ENCODE measurements around the gene CHI3L2. TPM values are rescaled to one million over a fixed set of nuclear protein-coding genes. Genes with fewer than 3 reads are reported as not detected.

CHI3L2 gene
- total and polyA plus RNA-seq, 9 of the 15 experiments (the other 6 are each of a cell fraction or from before 2014, with no cell fraction given), result 0.07 to 0.27 (median 0.15) TPM; not detected in 6

DNA sequence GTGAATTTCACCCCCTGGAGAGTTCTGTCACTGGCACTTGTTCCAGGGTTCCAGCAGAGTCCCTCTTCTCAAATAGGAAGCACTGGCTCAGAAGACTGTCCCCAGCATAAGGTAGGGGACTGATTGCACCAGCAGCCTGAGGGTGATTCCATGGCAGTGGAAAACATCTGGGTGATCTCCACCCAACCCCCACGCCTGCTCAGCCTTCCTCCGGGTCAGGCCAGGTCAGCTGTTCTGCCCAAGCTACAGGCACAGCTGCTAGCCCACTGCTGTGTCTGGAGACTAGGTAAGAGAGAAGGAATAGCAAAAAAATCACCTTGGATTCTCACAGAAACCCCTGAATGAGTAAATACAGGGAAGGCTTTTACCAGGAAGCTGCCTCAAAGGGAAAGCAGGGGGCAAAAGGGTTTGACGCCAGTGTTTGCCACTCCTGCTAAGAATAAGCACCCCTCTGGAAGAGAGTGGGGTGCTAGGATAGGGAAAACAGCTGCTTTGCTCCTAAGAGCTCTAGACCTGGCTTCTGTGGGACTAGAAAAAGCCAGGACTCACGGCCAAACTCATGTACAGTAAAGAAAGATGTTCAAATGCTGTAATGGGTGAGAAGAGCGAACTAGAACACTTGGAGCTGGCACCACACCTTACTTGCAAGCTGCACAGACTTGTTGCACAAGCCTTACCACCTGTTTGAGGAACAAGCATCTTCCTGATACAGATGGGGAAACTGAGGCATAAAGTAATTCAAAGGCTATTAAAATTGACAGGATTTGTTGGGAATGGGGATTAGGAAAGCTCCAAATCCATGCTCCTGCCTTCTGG is 26.0 kb upstream of the CHI3L2 start (continued):
- TF ChIP-seq POLR3G (IDR thresholded peaks at IDR 0.05; ENCODE audit: extremely low read depth, insufficient read length, insufficient replicate concordance), result no peak
- TF ChIP-seq ELK3 (CRISPR knock-in tag; IDR thresholded peaks at IDR 0.05), result no peak
- TF ChIP-seq SRSF7 (optimal IDR thresholded peaks at IDR 0.05; ENCODE audit: low read depth, low read length), result no peak
- no peak for TF ChIP-seq NR2C2 (CRISPR knock-in tag; IDR thresholded peaks at IDR 0.05)
- TF ChIP-seq NR2C2 (tag; IDR thresholded peaks at IDR 0.05), result peak; percentile 66
- TF ChIP-seq, protein P1, sequence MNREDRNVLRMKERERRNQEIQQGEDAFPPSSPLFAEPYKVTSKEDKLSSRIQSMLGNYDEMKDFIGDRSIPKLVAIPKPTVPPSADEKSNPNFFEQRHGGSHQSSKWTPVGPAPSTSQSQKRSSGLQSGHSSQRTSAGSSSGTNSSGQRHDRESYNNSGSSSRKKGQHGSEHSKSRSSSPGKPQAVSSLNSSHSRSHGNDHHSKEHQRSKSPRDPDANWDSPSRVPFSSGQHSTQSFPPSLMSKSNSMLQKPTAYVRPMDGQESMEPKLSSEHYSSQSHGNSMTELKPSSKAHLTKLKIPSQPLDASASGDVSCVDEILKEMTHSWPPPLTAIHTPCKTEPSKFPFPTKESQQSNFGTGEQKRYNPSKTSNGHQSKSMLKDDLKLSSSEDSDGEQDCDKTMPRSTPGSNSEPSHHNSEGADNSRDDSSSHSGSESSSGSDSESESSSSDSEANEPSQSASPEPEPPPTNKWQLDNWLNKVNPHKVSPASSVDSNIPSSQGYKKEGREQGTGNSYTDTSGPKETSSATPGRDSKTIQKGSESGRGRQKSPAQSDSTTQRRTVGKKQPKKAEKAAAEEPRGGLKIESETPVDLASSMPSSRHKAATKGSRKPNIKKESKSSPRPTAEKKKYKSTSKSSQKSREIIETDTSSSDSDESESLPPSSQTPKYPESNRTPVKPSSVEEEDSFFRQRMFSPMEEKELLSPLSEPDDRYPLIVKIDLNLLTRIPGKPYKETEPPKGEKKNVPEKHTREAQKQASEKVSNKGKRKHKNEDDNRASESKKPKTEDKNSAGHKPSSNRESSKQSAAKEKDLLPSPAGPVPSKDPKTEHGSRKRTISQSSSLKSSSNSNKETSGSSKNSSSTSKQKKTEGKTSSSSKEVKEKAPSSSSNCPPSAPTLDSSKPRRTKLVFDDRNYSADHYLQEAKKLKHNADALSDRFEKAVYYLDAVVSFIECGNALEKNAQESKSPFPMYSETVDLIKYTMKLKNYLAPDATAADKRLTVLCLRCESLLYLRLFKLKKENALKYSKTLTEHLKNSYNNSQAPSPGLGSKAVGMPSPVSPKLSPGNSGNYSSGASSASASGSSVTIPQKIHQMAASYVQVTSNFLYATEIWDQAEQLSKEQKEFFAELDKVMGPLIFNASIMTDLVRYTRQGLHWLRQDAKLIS (CRISPR knock-in tag; IDR thresholded peaks at IDR 0.05), result no peak
- no peak for TF ChIP-seq TCFL5 (CRISPR knock-in tag; conservative IDR thresholded peaks at IDR 0.05)
- no peak for TF ChIP-seq ZNF280B (CRISPR knock-in tag; IDR thresholded peaks at IDR 0.05)
- peak; percentile 24; the same call in 1 of the 2 replicates for TF ChIP-seq DMBX1 (CRISPR knock-in tag; IDR thresholded peaks at IDR 0.05; ENCODE audit: borderline replicate concordance)
- TF ChIP-seq THRA (IDR thresholded peaks at IDR 0.05), result peak; percentile 51; the same call in 1 of the 2 replicates
- TF ChIP-seq, protein P2, sequence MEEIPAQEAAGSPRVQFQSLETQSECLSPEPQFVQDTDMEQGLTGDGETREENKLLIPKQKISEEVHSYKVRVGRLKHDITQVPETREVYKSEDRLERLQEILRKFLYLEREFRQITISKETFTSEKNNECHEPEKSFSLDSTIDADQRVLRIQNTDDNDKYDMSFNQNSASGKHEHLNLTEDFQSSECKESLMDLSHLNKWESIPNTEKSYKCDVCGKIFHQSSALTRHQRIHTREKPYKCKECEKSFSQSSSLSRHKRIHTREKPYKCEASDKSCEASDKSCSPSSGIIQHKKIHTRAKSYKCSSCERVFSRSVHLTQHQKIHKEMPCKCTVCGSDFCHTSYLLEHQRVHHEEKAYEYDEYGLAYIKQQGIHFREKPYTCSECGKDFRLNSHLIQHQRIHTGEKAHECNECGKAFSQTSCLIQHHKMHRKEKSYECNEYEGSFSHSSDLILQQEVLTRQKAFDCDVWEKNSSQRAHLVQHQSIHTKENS (CRISPR knock-in tag; IDR thresholded peaks at IDR 0.05), result no peak
- TF ChIP-seq NR2C1 (IDR thresholded peaks at IDR 0.05), result no peak
- peak; percentile 47 for TF ChIP-seq NR2C1 (tag; IDR thresholded peaks at IDR 0.05)
- TF ChIP-seq CBFA2T3 (IDR thresholded peaks at IDR 0.05), result peak; percentile 49; the same call in 1 of the 2 replicates
- TF ChIP-seq ZNF146 (CRISPR knock-in tag; IDR thresholded peaks at IDR 0.05; ENCODE audit: unreplicated experiment), result no peak
- TF ChIP-seq ZNF224 (CRISPR knock-in tag; IDR thresholded peaks at IDR 0.05), result no peak
- TF ChIP-seq EHMT2 (IDR thresholded peaks at IDR 0.05), result no peak
